AG04450 (cell line): ENCODE data around the gene ARSA. TPM values are rescaled to one million over a fixed set of nuclear protein-coding genes. Genes with fewer than 3 reads are reported as not detected.
"Not testable (repeated sequence)": the region's sequence is repeated elsewhere in the genome, so short reads cannot be mapped to it uniquely, and the experiment has no call there.

ENCODE experiments used
- CTCF ChIA-PET: fragments of 300-600, 350-600 bp; formaldehyde crosslinking; extraction: SDS; loops from one replicate; lab custom pipeline; 2022; ENCODE audit warnings: antibody characterized with exemption, inconsistent platforms; lab: Charles Lee
- POLR2A ChIA-PET: fragments of 350-600 bp; formaldehyde crosslinking; extraction: SDS; loops from one replicate; lab custom pipeline; 2021; ENCODE audit warnings: antibody characterized with exemption, inconsistent platforms; lab: Yijun Ruan, JAX
- DNase-seq: peaks from one replicate; pipeline ENCODE4 v3.0.0-alpha.2; 2011; ENCODE audit warnings: low read depth, low spot score
- H3K27ac ChIP-seq: one replicate; pipeline ENCODE4 v1.5.1; 2012; ENCODE audit warnings: low read depth, low read length, control low read depth
- H3K27me3 ChIP-seq: one replicate; pipeline ENCODE4 v1.6.0; 2012; ENCODE audit warnings: low read length; ENCODE audit not compliant: control insufficient read depth, insufficient read depth
- H3K4me3 ChIP-seq: 2 replicates; pipeline ENCODE4 v1.5.1; 2011; ENCODE audit warnings: mild to moderate bottlenecking, low read depth, low read length, control low read depth
- H3K9me3 ChIP-seq: 2 replicates; pipeline ENCODE4 v1.5.1; 2012; ENCODE audit warnings: low read length; ENCODE audit not compliant: control insufficient read depth, insufficient read depth
- polyA plus RNA-seq: library from polyadenylated mRNA; depleted of rRNA; stranded (reverse); fragments of >200 nt; gene quantifications from 2 replicates; pipeline ENCODE4 v1.2.3, GENCODE V29; 2011
- TF ChIP-seq, protein P1 (sequence below): IDR thresholded peaks from 2 replicates; pipeline ENCODE4 v1.5.1; 2011; ENCODE audit warnings: low read depth, low read length, control low read depth, inconsistent platforms

Gene ARSA
- polyA plus RNA-seq, 1 experiment: 14.3 TPM

GRCh38 chr22:50665212-50665611 lies 37.3 kb upstream of the ARSA start:
- peaks cover 7% of the 10 kb centered on the region for H3K27me3 ChIP-seq
- no peak for DNase-seq
- no peak overlapping the region for H3K27ac ChIP-seq
- TF ChIP-seq, protein P1, sequence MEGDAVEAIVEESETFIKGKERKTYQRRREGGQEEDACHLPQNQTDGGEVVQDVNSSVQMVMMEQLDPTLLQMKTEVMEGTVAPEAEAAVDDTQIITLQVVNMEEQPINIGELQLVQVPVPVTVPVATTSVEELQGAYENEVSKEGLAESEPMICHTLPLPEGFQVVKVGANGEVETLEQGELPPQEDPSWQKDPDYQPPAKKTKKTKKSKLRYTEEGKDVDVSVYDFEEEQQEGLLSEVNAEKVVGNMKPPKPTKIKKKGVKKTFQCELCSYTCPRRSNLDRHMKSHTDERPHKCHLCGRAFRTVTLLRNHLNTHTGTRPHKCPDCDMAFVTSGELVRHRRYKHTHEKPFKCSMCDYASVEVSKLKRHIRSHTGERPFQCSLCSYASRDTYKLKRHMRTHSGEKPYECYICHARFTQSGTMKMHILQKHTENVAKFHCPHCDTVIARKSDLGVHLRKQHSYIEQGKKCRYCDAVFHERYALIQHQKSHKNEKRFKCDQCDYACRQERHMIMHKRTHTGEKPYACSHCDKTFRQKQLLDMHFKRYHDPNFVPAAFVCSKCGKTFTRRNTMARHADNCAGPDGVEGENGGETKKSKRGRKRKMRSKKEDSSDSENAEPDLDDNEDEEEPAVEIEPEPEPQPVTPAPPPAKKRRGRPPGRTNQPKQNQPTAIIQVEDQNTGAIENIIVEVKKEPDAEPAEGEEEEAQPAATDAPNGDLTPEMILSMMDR: no peak
- H3K4me3 ChIP-seq: no peak overlapping the region
- CTCF ChIA-PET: no interaction called here
- H3K9me3 ChIP-seq: no peaks in the 10 kb centered on the region
- POLR2A ChIA-PET: no interaction called here

DNA sequence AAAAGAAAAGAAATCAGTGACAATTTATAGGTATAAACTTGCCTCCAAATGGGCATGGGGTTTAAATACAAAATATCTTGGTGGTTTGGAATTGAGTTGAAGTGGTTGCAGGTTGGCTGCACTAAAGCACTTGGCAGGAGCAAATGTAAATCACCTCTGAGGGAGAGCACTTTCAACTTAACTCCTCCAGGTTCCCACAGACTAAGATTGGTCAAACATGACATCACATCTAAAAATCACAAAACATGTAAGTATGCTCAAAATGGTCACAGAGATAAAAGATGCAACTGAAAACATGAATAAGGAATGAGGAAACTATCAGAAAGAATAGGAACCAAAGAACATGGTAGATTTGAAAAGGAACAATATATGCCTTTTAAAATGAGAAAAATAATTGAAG lies 32.4 kb upstream of the ARSA start:
- ChIA-PET POLR2A (no interaction called here), CTCF (interaction anchor here (0.7 kb wide), 1 partner anchor 36 kb away, joined by 7 read pairs; no protein-coding TSS in a partner anchor)
- TF ChIP-seq, protein P1: no peak
- H3K27ac ChIP-seq: no peak overlapping the region
- H3K4me3 ChIP-seq: no peak overlapping the region
- no peaks in the 10 kb centered on the region for H3K27me3 ChIP-seq
- no peaks in the 10 kb centered on the region for H3K9me3 ChIP-seq
- no peak for DNase-seq

- POLR2A ChIA-PET, H3K27ac ChIP-seq, DNase-seq, H3K27me3 ChIP-seq, H3K4me3 ChIP-seq, H3K9me3 ChIP-seq: not testable (repeated sequence)
- CTCF ChIA-PET: interaction anchor here (0.7 to 1.3 kb wide), 2 partner anchors 18 to 37 kb away, joined by 4 to 7 read pairs; no protein-coding TSS in a partner anchor
Measured at GRCh38 chr22:50659711-50660110, 31.8 kb upstream of the ARSA start.

DNA sequence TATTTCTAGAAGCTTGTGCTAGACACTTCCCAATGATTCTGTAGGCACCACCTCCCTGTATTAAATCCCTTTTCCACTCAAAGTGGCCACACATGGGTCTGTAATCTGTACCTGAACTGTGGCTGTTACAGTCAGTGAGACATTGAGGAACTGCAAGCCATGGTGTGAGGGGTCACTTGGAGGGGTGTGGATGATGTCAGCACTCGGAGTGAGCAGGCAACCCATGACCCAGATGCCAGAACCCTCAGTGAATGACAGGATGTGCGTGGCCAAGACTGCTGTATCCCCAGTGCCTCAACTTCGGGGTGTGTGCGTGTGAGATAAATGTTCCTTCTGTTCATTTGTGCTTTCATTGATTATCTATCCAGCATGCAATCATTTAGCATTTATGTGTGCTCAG lies 30.0 kb upstream of the ARSA start:
- no peak for DNase-seq
- H3K27me3 ChIP-seq: no peaks in the 10 kb centered on the region
- TF ChIP-seq, protein P1: no peak
- no peak overlapping the region for H3K4me3 ChIP-seq
- H3K27ac ChIP-seq: no peak overlapping the region
- no peaks in the 10 kb centered on the region for H3K9me3 ChIP-seq
- ChIA-PET POLR2A (no interaction called here), CTCF (no interaction called here)

DNA sequence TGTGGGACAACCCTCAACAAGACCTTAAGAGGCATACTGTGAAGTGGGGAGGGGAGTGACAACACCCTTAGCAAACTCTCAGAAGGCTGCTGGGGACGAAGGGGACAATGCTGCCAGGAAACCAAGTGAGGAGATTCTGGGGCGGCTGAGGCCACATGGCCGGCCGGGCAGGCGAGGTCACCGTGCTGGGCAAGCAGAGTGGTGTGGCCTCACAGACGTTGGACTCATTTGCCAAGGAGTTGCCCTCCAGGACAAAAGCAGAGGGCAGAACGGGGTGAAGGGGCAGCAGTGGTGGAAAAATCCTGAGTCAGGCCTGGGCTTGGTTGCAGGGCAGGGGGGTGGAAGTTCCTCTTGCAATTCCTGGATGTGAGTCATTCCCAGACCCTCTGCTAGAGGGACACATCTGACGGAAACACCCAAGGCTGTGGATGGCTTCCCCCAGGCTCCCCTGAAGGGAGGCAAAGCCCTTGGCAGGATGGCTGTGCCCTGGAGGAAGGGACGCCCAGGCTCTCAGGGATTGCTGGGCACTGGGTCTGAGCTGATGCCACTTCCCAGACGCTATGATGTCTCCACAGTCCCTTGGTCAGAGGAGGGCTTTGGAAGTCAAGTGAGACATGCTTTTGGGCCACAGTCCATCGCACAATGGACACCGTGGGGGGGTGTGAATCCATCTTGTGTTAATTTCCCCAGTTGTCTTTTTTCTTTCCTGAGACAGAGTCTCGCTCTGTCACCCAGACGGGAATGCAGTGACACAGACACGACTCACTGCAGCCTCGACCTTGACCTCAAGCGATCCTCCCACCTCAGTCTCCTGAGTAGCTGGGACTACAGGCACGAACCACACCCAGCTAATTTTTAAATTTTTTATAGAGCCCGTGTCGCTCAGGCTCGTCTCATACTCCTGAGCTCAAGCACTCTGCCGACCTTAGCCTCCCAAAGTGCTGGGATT lies 28.4 kb upstream of the ARSA start:
- ChIA-PET POLR2A (no interaction called here), CTCF (no interaction called here)
- no peak overlapping the region for H3K27ac ChIP-seq

DNA sequence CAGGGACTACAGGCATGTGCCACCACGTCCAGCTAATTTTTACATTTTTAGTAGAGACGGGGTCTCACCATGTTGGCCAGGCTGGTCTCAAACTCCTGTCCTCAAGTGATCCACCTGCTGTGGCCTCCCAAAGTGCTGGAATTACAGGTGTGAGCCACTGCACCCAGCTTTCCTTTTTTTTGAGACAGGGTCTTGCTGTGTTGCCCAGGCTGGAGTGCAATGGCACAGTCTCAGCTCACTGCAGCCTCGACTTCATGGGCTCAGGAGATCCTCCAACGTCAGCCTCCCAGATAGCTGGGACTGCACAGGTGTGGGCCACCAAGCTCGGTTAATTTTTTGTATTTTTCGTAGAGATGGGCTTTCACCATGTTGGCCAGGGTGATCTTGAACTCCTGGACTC lies 26.7 kb upstream of the ARSA start:
- H3K9me3 ChIP-seq, H3K27ac ChIP-seq, H3K4me3 ChIP-seq, POLR2A ChIA-PET, DNase-seq, CTCF ChIA-PET, H3K27me3 ChIP-seq: not testable (repeated sequence)

More for the DNA sequence above, 28.4 kb upstream of the ARSA start:
- DNase-seq: no peak
- TF ChIP-seq, protein P1: no peak
- Histone ChIP-seq H3K9me3 (no peaks in the 10 kb centered on the region), H3K4me3 (no peak overlapping the region), H3K27me3 (no peaks in the 10 kb centered on the region)
